HL-60 (cell line): ENCODE results near the gene KIFC3.
A peak's percentile ranks its signal among the peaks of the same experiment; 100 is the strongest.

ENCODE experiments used
- DNase-seq, 2 experiments: peaks; one replicate each; pipeline ENCODE4 v3.0.0-alpha.2; 2010 to 2020; ENCODE audit warnings: low read depth in 1 of 2, low spot score in 1 of 2
- H3K27ac ChIP-seq: fragments of 250-450 bp; sonication (Bioruptor Pico); replicated peaks from 2 replicates; pipeline ENCODE4 v1.5.1; 2020; ENCODE audit warnings: mild to moderate bottlenecking, moderate library complexity
- H3K27me3 ChIP-seq: fragments of 250-450 bp; sonication (Bioruptor Pico); 2 replicates; pipeline ENCODE4 v1.5.1; 2021; ENCODE audit warnings: mild to moderate bottlenecking, moderate library complexity; ENCODE audit not compliant: insufficient read depth, poor library complexity, severe bottlenecking
- H3K4me3 ChIP-seq: replicated peaks from 2 replicates; pipeline ENCODE4 v1.5.1; 2011; ENCODE audit warnings: mild to moderate bottlenecking, control low read depth, low read length; ENCODE audit not compliant: insufficient read depth
- GABPA ChIP-seq: IDR thresholded peaks from 2 replicates; pipeline ENCODE4 v1.6.1; 2012; ENCODE audit warnings: low read depth
- POLR2AphosphoS5 ChIP-seq: IDR thresholded peaks from 2 replicates; pipeline ENCODE4 v1.6.1; 2012; ENCODE audit warnings: low read depth
- SPI1 ChIP-seq: IDR thresholded peaks from 2 replicates; pipeline ENCODE4 v1.6.1; 2012; ENCODE audit warnings: low read depth, mild to moderate bottlenecking, borderline replicate concordance
- TF ChIP-seq, protein P1 (sequence below): IDR thresholded peaks from 2 replicates; pipeline ENCODE4 v1.6.1; 2012; ENCODE audit warnings: low read depth; ENCODE audit not compliant: insufficient replicate concordance
- TF ChIP-seq, protein P2 (sequence below): IDR thresholded peaks from one replicate; pipeline ENCODE4 v1.5.1; 2011; ENCODE audit warnings: low read length, control low read depth, inconsistent platforms; ENCODE audit not compliant: insufficient read depth

The KIFC3 gene

DNA sequence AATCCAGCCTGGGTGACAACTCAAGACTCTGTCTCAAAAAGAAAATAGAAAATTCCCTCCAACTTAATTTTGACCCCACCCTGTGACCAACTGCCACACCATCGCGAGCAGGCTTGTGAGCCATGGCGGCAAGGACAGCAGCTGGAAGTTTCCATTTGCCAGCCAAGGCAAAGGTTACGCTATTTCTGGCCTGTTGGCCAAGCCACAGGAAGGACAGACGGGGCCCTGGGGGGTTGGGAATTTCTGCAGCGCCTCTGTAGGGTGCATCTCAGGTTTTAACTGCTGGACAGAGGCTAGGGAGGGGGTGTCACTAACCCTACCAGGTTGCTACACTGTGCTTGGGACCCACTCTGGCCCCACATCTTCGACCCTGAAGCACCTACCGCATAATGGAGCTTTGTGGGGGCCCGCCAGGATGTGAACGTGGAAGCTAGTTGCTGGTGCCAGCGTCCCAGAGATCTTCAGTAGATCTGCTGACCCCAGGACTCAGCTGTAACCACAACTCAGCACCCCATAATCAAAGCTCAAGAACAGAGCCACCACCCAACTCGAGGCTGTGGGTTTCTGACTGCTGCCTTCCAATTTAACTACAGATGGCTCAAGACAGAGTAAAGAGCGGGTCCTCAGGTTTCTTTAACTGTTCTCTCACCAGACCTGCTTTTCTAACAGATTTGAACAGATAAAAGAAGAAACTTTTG, 10.9 kb downstream of the KIFC3 start:
- DNase-seq = no peak
- Histone ChIP-seq H3K27me3 (no peaks in the 10 kb centered on the region), H3K27ac (no peak overlapping the region), H3K4me3 (no peak overlapping the region)
- TF ChIP-seq, protein P1, sequence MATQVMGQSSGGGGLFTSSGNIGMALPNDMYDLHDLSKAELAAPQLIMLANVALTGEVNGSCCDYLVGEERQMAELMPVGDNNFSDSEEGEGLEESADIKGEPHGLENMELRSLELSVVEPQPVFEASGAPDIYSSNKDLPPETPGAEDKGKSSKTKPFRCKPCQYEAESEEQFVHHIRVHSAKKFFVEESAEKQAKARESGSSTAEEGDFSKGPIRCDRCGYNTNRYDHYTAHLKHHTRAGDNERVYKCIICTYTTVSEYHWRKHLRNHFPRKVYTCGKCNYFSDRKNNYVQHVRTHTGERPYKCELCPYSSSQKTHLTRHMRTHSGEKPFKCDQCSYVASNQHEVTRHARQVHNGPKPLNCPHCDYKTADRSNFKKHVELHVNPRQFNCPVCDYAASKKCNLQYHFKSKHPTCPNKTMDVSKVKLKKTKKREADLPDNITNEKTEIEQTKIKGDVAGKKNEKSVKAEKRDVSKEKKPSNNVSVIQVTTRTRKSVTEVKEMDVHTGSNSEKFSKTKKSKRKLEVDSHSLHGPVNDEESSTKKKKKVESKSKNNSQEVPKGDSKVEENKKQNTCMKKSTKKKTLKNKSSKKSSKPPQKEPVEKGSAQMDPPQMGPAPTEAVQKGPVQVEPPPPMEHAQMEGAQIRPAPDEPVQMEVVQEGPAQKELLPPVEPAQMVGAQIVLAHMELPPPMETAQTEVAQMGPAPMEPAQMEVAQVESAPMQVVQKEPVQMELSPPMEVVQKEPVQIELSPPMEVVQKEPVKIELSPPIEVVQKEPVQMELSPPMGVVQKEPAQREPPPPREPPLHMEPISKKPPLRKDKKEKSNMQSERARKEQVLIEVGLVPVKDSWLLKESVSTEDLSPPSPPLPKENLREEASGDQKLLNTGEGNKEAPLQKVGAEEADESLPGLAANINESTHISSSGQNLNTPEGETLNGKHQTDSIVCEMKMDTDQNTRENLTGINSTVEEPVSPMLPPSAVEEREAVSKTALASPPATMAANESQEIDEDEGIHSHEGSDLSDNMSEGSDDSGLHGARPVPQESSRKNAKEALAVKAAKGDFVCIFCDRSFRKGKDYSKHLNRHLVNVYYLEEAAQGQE = peak; percentile 40
- TF ChIP-seq POLR2AphosphoS5 = no peak
- TF ChIP-seq, protein P2, sequence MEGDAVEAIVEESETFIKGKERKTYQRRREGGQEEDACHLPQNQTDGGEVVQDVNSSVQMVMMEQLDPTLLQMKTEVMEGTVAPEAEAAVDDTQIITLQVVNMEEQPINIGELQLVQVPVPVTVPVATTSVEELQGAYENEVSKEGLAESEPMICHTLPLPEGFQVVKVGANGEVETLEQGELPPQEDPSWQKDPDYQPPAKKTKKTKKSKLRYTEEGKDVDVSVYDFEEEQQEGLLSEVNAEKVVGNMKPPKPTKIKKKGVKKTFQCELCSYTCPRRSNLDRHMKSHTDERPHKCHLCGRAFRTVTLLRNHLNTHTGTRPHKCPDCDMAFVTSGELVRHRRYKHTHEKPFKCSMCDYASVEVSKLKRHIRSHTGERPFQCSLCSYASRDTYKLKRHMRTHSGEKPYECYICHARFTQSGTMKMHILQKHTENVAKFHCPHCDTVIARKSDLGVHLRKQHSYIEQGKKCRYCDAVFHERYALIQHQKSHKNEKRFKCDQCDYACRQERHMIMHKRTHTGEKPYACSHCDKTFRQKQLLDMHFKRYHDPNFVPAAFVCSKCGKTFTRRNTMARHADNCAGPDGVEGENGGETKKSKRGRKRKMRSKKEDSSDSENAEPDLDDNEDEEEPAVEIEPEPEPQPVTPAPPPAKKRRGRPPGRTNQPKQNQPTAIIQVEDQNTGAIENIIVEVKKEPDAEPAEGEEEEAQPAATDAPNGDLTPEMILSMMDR = no peak

DNA sequence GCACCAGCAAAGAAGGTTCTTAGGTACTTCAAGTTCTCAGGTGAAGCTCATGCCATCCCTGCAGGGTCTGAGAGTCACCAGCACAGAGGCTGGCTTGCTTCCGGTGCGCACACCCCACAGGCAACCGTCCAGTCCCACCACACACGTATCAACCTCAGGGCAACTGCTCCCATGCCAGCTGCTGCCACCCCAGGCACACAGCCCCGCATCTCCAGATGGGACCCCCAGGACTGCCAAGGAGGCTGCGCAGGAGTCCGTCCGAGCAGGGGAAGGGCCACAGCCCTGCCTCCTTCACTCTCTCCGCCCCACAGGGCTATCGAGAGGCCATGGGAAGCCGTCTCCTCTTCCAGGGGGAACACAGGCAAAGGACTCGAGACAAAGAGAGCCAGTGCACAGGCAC, 13.3 kb downstream of the KIFC3 start:
- Histone ChIP-seq H3K27me3 (no peaks in the 10 kb centered on the region), H3K27ac (no peak overlapping the region), H3K4me3 (no peak overlapping the region)
- TF ChIP-seq, protein P2 = no peak
- TF ChIP-seq, protein P1 = no peak
- TF ChIP-seq POLR2AphosphoS5 (no peak), SPI1 (no peak), GABPA (no peak)
- no peak for DNase-seq

DNA sequence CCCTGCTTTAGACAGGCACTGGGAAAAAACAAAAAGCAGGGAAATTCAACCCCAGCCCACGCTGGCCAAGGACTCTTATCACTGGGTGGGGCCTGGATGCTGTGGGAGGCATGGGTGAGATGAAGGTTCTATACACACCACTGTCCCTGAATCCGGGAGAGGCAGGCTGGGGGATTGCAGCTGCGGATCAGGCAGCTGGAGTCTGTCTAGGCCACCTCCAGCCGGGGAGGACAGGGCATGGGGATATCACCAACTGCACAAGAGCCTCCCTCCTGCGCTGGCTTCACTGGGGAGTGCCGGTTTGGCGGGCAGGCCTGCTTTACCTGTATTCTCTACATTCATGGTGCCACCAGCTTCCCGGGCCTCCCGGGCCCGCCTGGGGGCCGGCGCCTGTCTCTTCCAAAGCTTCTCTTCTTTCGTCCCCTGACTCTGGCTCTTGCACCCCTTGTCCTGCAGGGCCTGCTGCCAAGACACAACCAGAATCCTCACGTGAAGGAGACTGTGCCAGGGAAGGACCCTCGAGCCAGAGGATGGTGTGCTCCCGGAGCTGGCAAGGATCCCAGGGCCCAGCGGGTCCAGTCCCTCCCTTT, 13.9 kb downstream of the KIFC3 start:
- Histone ChIP-seq H3K27ac (no peak overlapping the region), H3K4me3 (no peak overlapping the region), H3K27me3 (no peaks in the 10 kb centered on the region)
- TF ChIP-seq POLR2AphosphoS5 (no peak), GABPA (no peak), SPI1 (no peak)
- TF ChIP-seq, protein P2 = no peak
- TF ChIP-seq, protein P1 = no peak
- DNase-seq = no peak
